Tibial nerve (tissue), 3 donors: ENCODE results near the gene MAGEA8.

Source experiments
- CTCF ChIP-seq, 5 experiments: fragments of 200-600 bp in 3 of 5; fragments of 450-650 bp in 2 of 5; sonication (generic) in 3 of 5; IDR thresholded peaks; one replicate each; pipeline ENCODE4 v1.5.1; 2016 to 2019; ENCODE audit warnings: antibody characterized with exemption in 5 of 5, mild to moderate bottlenecking in 3 of 5, moderate library complexity in 2 of 5
- POLR2A ChIP-seq, 2 donors: fragments of 450-650 bp; IDR thresholded peaks; one replicate each; pipeline ENCODE4 v1.6.1; 2017; ENCODE audit warnings: antibody characterized with exemption in 2 of 2, mild to moderate bottlenecking in 2 of 2, moderate library complexity in 2 of 2

- TF ChIP-seq CTCF (IDR thresholded peaks at IDR 0.05) (no peak), POLR2A (IDR thresholded peaks at IDR 0.05) (no peak)
Observed at GRCh38 chrX:149870840-149871239, 10.1 kb upstream of the MAGEA8 start.
